Lower leg skin (tissue), 3 donors: Measurements from ENCODE around the gene CHKA.

Experiments
- POLR2A ChIP-seq, 2 donors: fragments of 450-650 bp; IDR thresholded peaks; one replicate each; pipeline ENCODE4 v1.6.1; 2016 to 2017; ENCODE audit warnings: antibody characterized with exemption in 2 of 2, mild to moderate bottlenecking in 1 of 2, moderate library complexity in 1 of 2
- TF ChIP-seq, protein P1 (sequence below), 3 donors: fragments of 450-650 bp; IDR thresholded peaks; one replicate each; pipeline ENCODE4 v1.5.1; 2016; ENCODE audit warnings: antibody characterized with exemption in 3 of 3, mild to moderate bottlenecking in 3 of 3, moderate library complexity in 2 of 3

DNA sequence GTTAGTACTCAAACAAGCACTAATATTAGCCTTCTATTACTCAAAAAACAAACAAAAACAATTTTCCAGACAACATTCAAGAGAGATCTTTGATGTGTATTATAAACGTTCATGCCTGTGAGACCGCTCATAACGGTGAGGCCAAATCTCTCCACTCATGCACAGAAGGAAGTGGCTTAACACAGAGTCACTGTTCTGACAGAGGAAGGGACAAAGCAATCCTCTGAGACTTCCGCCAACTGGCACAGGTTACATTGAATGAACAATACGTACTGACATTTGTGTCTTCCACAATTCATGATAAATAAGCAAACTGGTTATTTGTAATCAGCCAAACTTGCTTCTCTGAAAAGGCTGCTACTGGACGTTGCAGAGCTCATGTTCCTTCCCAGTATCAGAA lies 30.5 kb downstream of the CHKA start:
- TF ChIP-seq, protein P1, sequence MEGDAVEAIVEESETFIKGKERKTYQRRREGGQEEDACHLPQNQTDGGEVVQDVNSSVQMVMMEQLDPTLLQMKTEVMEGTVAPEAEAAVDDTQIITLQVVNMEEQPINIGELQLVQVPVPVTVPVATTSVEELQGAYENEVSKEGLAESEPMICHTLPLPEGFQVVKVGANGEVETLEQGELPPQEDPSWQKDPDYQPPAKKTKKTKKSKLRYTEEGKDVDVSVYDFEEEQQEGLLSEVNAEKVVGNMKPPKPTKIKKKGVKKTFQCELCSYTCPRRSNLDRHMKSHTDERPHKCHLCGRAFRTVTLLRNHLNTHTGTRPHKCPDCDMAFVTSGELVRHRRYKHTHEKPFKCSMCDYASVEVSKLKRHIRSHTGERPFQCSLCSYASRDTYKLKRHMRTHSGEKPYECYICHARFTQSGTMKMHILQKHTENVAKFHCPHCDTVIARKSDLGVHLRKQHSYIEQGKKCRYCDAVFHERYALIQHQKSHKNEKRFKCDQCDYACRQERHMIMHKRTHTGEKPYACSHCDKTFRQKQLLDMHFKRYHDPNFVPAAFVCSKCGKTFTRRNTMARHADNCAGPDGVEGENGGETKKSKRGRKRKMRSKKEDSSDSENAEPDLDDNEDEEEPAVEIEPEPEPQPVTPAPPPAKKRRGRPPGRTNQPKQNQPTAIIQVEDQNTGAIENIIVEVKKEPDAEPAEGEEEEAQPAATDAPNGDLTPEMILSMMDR (IDR thresholded peaks at IDR 0.05) = no peak
- no peak for TF ChIP-seq POLR2A (IDR thresholded peaks at IDR 0.05)
